ENCODE results near the gene RAPSN.

- TF ChIP-seq MEIS1 (CRISPR knock-in tag; IDR thresholded peaks at IDR 0.05; ENCODE audit: borderline replicate concordance) (no peak), ZNF274 (IDR thresholded peaks at IDR 0.05; ENCODE audit: low read length) (no peak), ZNF274 (tag by site-specific recombination; IDR thresholded peaks at IDR 0.05; ENCODE audit: borderline replicate concordance) (no peak), ZNF791 (tag by site-specific recombination; IDR thresholded peaks at IDR 0.05) (no peak), BCL6B (tag by site-specific recombination; IDR thresholded peaks at IDR 0.05) (no peak), ZBTB44 (tag by site-specific recombination; IDR thresholded peaks at IDR 0.05) (no peak), CTCF (tag by site-specific recombination; IDR thresholded peaks at IDR 0.05) (no peak), ZNF157 (tag by site-specific recombination; IDR thresholded peaks at IDR 0.05) (no peak), SP2 (tag by site-specific recombination; IDR thresholded peaks at IDR 0.05) (no peak), ZNF121 (tag by site-specific recombination; IDR thresholded peaks at IDR 0.05) (no peak), ZNF830 (tag by site-specific recombination; IDR thresholded peaks at IDR 0.05; ENCODE audit: low read depth) (no peak), HOXA7 (CRISPR knock-in tag; IDR thresholded peaks at IDR 0.05; ENCODE audit: borderline replicate concordance) (no peak), ZNF670 (tag by site-specific recombination; IDR thresholded peaks at IDR 0.05; ENCODE audit: low read depth) (no peak), ZBTB20 (tag by site-specific recombination; IDR thresholded peaks at IDR 0.05) (no peak)
These were observed 30.3 kb downstream of the RAPSN start for GRCh38 chr11:47418454-47419259.
